GM18907 (cell line): ENCODE measurements around the gene MGAT4A.
A peak's percentile ranks its signal among the peaks of the same experiment; 100 is the strongest.
"Not testable (repeated sequence)": the region's sequence is repeated elsewhere in the genome, so short reads cannot be mapped to it uniquely, and the experiment has no call there.

Source experiments
- ATAC-seq: cut with Tn5 transposase; IDR thresholded peaks from one replicate; pipeline ENCODE4 v1.9.1; 2021; ENCODE audit warnings: mild to moderate bottlenecking, moderate library complexity; ENCODE audit not compliant: unreplicated experiment

The MGAT4A gene

GRCh38 chr2:98730707-98731040 is 258 bp downstream of the MGAT4A start:
- peak; percentile 66 for ATAC-seq

- ATAC-seq = peak; percentile 34
Observed at GRCh38 chr2:98730053-98730706, 752 bp downstream of the MGAT4A start.

- no peak for ATAC-seq
Observed at GRCh38 chr2:98729652-98730051, 1.3 kb downstream of the MGAT4A start.

- ATAC-seq = not testable (repeated sequence)
Observed at GRCh38 chr2:98728088-98728718, 2.7 kb downstream of the MGAT4A start.

DNA sequence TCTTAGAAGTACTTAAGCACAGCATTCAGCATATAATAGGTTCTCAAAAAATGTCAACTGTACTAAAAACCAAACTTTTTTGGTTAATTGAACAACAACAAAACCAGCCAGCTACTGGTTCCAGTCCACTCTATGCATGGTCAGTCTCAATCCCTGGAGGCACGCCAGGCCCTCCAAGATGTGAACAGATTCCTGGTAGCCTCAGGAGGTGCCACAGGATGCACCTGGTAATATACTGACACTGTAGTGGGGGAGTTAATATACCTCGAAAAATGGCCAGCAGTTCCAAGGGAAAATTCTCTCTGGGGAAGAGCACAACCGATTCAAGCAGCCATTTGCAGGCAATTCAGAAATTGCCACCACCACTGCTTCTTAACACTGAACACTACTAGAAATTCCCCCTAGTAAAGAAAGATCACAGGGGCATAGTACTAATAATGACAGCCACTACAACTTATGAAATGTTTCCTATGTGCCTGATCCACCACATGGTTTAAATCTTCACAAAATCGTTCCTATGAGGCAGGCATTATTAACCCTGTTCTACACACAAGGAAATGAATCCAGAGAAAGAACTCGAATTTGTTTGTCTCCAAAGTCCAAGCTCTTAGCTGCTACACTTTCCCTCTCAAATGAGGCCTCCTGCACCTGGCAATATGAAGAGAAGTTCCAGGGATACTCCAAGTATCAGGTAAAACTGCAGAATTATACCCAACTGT is 3.4 kb downstream of the MGAT4A start:
- no peak for ATAC-seq

GRCh38 chr2:98726735-98727368 is 4.1 kb downstream of the MGAT4A start:
- no peak for ATAC-seq

DNA sequence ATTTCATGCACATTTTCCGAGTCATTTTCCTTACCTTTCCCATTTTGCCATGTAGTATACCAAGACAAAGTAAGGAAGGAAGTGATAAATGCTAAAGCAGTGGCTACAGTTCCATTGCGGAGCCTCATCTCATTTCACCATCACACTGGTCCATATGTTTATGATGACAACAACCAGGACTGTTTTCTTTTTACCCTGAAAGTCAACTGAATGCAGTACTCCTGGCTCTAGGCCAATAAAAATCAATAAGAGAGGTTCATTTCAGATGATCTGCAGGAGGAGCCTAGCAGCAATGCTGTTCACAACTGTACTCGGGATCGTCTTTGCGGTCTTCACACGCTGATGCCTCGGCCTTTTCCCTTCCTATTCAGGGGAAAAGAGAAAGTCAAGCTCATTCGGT is 4.7 kb downstream of the MGAT4A start:
- no peak for ATAC-seq

- no peak for ATAC-seq
Observed at GRCh38 chr2:98720286-98720685, 10.6 kb downstream of the MGAT4A start.

GRCh38 chr2:98717621-98718020 is 13.3 kb downstream of the MGAT4A start:
- no peak for ATAC-seq

- ATAC-seq = no peak
Observed at GRCh38 chr2:98716786-98717185, 14.1 kb downstream of the MGAT4A start.

DNA sequence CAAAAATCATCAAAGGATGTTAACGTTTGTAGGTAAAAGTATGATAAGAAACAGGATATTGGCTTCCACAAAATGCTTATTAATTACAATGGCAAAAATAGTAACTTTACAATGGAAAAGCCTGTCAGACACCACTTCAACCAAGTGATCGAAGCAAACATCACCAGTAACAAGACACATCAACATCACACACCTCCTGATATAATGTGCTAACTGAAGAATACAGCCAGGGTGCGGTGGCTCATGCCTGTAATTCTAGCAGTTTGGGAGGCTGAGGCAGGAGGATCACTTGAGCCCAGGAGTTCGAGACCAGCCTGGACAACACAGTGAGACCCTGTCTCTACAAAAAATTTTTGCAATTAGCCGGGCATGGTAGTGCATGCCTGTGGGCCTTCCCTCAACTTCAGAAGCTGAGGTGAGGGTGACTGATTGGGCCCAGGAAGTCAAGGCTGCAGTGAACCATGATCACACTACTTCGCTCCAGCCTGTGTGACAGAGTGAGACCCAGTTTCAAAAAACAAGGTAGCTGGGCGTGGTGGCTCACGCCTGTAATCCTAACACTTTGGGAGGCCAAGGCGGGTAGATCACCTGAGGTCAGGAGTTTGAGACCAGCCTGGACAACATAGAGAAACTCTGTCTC is 15.0 kb downstream of the MGAT4A start:
- no peak for ATAC-seq

DNA sequence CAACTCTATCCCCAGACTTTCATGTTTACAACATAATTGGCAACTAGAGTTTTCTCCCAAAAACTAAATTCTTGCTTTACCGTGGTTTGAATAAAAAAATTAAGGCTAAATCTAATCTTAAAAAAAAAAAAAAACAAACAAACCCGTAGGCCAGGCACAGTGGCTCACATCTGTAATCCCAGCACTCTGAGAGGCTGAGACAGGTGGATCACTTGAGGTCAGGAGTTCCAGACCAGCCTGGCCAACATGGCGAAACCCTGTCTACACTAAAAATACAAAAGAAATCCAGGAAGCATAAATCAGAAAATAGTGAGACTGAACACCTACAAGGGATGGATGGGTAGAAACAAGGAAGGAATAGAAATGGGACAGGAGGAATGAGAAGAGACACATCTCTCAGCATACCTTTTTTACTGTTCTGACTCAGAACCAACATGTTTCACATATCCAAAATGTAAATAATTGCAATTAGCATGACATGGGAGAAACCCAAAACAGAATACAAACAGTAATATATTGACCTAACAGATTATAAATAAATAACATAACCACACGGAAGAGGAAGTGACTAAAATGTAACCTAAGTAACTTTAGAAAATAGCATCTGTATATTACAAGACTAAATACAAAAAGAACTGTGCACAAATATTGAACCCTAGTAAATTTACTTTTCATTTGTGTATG is 17.5 kb downstream of the MGAT4A start:
- peak; percentile 73 for ATAC-seq

GRCh38 chr2:98712145-98712544 is 18.8 kb downstream of the MGAT4A start:
- no peak for ATAC-seq

DNA sequence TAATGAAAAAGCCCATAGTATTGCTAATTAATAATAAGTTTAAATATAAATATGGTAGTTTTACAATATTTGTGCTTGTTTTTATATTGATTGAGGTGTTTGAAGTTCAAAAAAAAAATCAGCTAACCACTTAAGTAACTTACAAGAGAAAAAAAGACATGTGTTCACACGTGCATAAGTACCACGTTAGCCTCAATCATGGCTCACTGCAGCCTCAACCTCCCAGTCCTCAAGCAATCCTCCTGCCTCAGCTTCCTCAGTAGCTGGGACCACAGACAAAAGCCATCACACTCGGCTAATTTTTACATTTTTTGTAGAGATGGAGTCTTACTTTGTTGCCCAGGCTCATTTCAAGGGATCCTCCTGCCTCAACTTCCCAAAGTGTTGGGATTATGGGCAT is 19.4 kb downstream of the MGAT4A start:
- ATAC-seq = no peak

- no peak for ATAC-seq
Observed at GRCh38 chr2:98710734-98711133, 20.2 kb downstream of the MGAT4A start.

DNA sequence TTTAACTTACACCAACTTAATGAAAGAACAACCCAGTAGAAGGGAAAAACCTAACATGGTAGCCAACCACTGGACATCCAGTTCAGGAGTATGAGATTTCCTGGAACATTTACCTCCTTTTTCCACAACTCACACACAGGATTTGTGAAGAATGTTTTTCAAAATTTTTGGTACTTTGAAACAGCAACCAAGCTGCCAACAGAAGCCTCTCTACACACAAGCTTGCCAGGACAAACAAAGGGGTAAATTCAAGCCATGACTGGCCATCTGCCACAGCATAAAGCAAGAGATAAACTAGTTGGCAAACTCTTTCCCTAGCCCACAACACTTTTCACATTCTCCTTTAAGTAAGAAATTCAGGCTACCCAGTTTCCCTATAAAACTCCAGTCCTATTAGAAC is 21.4 kb downstream of the MGAT4A start:
- no peak for ATAC-seq

GRCh38 chr2:98708396-98709186 is 22.3 kb downstream of the MGAT4A start:
- ATAC-seq = no peak

DNA sequence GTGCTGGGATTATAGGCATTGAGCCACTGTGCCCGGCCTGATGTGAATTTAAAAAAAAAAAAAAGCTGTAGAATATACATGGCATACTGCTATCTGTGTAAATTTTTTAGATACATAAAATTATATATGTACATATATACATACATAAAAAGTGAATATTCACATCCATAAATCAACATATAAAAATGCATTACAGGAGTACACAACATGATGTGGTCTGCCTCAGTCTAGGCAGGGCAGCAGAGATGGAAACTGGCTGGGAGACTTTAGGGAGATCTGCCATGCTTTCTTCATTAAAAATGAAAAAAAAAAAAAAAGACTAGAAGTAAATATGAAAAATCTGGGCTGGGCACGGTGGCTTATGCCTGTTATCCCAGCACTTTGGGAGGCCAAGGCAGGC is 24.3 kb downstream of the MGAT4A start:
- ATAC-seq = no peak

DNA sequence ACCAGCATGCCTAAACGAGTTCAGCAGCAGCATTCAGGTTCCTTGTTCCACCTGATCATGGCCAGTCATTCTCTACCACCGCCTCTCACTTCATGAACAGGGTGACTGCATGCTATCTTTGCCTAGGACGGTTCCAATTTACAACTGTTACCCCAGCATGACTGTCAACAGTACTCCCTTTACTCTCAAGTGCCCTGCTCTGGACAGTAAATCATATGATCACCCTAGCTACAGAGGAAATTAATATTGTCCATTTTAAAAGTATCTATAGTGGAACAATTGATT is 25.7 kb downstream of the MGAT4A start:
- ATAC-seq = no peak
